Activated T-helper 1 cell treated with Interleukin-2 at 50 U/mL for 16 hours (primary cell): ENCODE data around the gene FAM3A.
"Not testable (repeated sequence)": the region's sequence is repeated elsewhere in the genome, so short reads cannot be mapped to it uniquely, and the experiment has no call there.

Source experiments
- DNase-seq: peaks from one replicate; pipeline ENCODE4 v3.0.0-alpha.2; 2020; ENCODE audit warnings: low read depth

FAM3A gene

GRCh38 chrX:154502989-154503388, 13.0 kb downstream of the FAM3A start:
- no peak for DNase-seq

- DNase-seq = no peak
These were observed 13.9 kb downstream of the FAM3A start for GRCh38 chrX:154502098-154502497.

- not testable (repeated sequence) for DNase-seq
These were observed 14.6 kb downstream of the FAM3A start for GRCh38 chrX:154501423-154501822.

- not testable (repeated sequence) for DNase-seq
These were observed 19.4 kb downstream of the FAM3A start for GRCh38 chrX:154496591-154497137.

DNA sequence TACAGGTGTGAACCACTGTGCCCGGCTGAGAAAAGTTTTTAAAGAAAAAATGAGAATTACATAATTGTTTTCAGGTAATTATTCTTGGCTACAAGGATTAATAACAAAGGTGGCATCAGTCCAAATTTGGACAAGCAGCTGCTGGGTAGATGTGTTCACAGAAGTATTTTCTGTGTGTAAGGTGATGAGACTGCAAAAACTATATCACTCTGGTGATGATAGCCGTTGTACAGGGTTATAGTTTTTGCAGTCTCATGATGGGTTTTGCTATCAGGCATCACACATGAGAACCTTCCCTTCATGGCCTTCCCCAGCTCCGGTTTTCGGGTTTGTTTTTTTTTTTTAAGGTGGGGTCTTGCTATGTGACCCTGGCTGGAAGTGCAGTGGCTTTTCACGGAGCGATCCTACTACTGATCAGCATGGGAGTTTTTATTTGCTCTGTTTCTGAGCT, 20.5 kb downstream of the FAM3A start:
- no peak for DNase-seq

GRCh38 chrX:154494715-154495114, 21.3 kb downstream of the FAM3A start:
- DNase-seq = no peak

- peak; percentile 84 for DNase-seq
These were observed 25.5 kb downstream of the FAM3A start, which contains the start of gene SLC10A3 for GRCh38 chrX:154490414-154491083. Gene SLC10A3 (minus strand): TSS chrX:154490629. CDS start chrX:154488940, 1,689 bp downstream.

GRCh38 chrX:154490021-154490413, 26.0 kb downstream of the FAM3A start:
- DNase-seq = no peak

- no peak for DNase-seq
These were observed 26.9 kb downstream of the FAM3A start for GRCh38 chrX:154489182-154489581.

DNA sequence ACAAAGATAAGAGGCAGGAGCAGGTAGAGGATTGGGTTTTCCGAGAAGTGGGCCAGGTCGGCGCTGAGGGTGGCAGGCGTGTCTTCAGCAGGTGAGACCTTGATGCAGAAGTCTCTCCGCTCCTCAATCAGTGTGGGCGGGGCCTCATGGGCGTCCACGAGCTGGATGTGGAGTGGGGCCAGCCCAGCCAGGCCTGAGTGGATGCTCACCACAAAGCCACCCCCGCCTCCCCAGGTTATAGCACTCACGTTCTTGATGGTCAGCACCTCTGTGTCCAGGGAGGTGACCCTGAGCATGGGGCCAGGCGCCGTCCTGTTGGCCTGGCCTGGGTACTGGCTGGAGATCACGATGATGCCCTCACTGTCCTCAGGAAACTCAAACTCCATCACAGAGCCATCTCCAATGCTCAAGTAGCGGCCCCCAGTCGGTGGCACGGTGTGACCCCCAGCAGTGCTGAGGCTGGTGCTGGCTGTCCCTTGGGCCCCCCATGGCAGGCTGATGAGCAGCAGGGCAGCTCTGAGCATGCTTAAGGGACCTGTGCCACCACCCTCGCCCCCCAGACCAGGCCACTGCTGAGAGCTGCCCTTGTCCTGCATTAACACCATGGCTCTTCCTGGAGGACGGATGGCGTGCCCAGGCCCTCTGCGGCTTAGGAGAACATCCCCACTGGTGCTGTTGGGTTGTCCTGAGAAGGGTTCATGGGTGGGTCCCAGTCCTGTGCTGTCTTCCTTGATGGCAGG, 27.5 kb downstream of the FAM3A start:
- DNase-seq = no peak

DNA sequence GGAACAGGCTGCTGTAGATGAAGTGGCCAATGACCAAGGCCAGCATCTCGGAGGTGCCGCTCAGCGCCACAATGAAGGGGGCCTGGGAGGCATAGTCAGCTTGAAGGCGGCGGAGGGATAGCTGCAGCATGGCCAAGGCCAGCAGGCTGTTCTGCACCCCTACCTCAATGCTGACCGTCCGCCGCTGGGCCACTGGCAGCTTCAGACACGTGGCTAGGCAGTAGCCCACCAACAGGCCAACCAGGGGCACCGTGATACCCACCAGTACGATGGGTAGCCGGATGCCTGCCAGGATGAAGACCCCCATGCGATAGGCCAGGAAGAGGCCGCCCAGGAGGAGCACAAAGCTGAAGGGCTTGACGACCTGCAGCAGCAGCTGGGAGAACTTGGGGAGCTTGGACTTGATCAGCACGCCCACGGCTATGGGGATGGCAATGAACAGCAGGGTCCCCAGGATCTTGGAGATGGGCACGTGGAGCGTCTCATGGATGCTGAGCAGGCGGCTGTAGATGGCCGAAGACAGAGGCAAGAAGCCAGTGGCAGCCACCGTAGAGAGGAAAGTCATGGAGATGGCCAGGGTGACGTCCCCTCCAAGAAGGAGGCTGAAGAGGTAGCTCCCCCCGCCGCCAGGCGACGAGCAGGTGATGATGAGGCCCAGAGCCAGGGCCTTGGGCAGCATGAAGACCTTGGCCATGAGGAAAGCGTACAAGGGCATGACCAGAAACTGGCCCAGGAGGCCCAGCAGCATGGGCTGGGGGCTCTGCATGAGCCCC, 28.3 kb downstream of the FAM3A start:
- no peak for DNase-seq

DNA sequence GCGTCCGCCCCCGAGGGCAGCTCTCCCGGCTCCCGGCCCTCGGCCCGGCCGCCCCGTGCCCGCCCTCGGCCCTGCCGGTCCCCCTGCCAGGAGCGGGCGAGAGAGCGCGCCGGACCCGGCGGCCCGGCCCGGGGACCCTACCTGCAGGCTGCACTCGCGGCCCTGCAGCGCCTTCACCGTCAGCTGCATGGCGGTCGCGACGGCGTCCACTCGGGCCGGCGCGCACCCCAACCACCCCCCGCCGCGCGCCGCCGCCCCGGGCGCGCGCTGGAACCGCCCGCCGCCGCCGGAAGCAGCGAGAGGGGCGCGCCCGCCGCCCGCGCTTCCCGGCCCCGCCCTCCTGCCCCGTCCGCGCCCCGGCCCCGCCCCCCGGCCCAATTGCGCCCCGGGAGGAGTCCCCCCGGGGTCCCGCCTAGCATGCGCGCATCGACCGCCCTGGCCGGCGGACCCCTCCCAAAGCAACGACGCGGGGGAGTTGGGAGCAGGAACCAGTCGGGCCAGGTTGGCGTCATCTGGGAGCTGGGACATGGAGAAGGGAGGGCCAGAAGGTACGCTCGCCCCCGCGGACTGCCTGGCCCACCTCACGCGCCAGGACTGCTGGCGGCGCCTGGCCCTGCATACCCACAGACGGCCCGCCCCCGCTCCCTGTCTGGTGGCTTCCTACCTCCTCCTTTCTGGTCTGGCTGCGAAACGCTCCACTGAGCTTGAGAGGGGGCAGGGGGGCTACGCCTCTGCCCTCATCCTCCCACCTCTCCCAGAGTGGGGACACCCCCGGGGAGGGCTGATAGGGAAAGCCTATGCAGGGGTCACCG, 29.4 kb downstream of the FAM3A start, which contains the start of gene UBL4A:
TSS of gene UBL4A (minus strand) at position 220 of the 812 bp plus-strand sequence. CDS start at position 189, 31 bp downstream.
- DNase-seq = peak; percentile 43

GRCh38 chrX:154486052-154486395, 30.0 kb downstream of the FAM3A start:
- DNase-seq = peak; percentile 10

GRCh38 chrX:154485150-154486051, 30.6 kb downstream of the FAM3A start:
- no peak for DNase-seq

GRCh38 chrX:154484255-154485149, 31.5 kb downstream of the FAM3A start:
- DNase-seq = no peak

GRCh38 chrX:154483325-154483724, 32.7 kb downstream of the FAM3A start:
- DNase-seq = no peak

DNA sequence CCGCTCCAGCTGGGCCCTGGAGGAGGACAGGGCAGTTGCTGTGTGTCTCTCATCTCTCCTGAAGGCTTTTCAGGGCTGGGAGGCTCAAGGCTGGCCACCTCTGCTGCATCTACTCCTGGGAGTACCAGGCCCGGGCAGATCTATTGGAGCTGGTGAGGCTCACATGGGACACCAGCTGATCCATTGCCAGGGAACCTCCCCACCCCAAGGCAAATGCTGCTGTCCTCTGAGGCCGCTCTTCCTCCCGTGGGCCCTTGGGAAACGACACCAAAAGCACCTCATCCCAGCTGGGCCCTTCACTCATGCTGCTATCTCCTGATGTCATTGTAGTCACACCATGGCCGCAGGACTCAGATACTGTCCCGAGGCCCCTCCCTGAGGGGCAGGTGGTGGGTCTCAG, 33.2 kb downstream of the FAM3A start:
- no peak for DNase-seq

GRCh38 chrX:154481911-154482601, 34.0 kb downstream of the FAM3A start:
- no peak for DNase-seq

DNA sequence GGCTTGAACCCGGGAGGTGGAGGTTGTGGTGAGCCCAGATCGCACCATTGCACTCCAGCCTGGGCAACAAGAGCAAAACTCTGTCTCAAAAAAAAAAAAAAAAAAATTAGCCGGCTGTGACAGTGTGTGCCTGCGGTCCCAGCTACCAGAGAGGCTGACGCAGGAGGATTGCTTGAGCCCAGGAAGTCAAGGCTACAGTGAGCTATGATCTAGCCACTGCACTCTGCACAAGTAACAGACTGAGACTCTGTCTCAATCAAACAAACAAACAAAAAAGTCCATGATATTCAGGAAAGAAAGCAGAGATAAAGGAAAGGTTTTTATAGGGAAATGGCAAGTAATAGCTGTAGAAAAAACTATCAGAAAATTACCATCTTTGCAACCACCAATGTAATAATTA, 34.8 kb downstream of the FAM3A start:
- DNase-seq = no peak
